Panc1 (cell line): Measurements from ENCODE around the gene SOX12.

Experiments
- CTCF ChIP-seq: fragments of 450-650 bp; IDR thresholded peaks from 2 replicates; pipeline ENCODE4 v1.5.1; 2017; ENCODE audit warnings: mild to moderate bottlenecking
- POLR2AphosphoS5 ChIP-seq: IDR thresholded peaks from 2 replicates; pipeline ENCODE4 v1.6.1; 2012; ENCODE audit warnings: mild to moderate bottlenecking, low read depth, low read length, moderate library complexity
- SIN3A ChIP-seq: IDR thresholded peaks from 2 replicates; pipeline ENCODE4 v1.6.1; 2012; ENCODE audit warnings: low read depth, mild to moderate bottlenecking, low read length, moderate library complexity, borderline replicate concordance; ENCODE audit not compliant: insufficient read depth

GRCh38 chr20:297925-298775 lies 27.2 kb upstream of the SOX12 start:
- no peak for TF ChIP-seq CTCF
- peak; percentile 65 for TF ChIP-seq POLR2AphosphoS5
- 0 out of 2 replicates have a peak, but pooled peaks have one; percentile 57 for TF ChIP-seq SIN3A
